Measurements from ENCODE around the gene KCNAB2.

Gene KCNAB2

DNA sequence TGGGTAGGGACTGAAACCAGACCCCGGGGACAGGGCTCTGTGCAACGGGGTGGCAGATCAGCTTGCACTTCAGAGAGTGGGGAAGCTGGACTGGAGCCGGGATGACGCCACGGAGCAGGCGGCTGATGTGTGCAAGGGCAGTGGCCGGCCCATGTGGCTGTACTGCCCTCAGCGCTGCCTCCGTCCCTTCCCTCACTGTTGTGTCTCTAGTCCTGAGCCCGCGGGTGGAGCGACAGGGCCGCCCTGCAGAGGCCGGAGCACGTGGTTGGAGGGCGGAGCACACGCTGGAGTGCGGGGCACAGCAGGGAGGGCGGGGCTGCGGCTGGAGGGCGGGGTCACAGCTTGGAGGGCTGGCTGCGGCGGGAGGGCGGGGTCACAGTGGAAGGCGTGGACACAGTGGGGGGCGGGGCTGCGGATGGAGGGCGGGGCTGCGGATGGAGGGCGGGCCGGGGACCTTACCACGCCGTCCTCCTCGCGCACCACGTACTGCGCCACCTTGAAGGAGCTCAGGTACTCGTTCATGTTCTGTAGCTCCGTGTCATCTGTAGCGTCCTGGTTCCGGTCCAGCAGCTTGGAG lies 82.0 kb downstream of the KCNAB2 start:
- no peaks in the 10 kb centered on the region for H3K9me3 ChIP-seq (ENCODE audit: severe bottlenecking)
- H3K27me3 ChIP-seq (ENCODE audit: insufficient read depth, low read depth, severe bottlenecking), result no peaks in the 10 kb centered on the region
- H3K4me3 ChIP-seq (ENCODE audit: low read depth, low read length), result no peak overlapping the region
- H3K36me3 ChIP-seq, result peaks cover 2% of the 10 kb centered on the region; the same call in 1 of the 2 replicates
- peak; percentile 59 for DNase-seq
- TF ChIP-seq, protein P1, sequence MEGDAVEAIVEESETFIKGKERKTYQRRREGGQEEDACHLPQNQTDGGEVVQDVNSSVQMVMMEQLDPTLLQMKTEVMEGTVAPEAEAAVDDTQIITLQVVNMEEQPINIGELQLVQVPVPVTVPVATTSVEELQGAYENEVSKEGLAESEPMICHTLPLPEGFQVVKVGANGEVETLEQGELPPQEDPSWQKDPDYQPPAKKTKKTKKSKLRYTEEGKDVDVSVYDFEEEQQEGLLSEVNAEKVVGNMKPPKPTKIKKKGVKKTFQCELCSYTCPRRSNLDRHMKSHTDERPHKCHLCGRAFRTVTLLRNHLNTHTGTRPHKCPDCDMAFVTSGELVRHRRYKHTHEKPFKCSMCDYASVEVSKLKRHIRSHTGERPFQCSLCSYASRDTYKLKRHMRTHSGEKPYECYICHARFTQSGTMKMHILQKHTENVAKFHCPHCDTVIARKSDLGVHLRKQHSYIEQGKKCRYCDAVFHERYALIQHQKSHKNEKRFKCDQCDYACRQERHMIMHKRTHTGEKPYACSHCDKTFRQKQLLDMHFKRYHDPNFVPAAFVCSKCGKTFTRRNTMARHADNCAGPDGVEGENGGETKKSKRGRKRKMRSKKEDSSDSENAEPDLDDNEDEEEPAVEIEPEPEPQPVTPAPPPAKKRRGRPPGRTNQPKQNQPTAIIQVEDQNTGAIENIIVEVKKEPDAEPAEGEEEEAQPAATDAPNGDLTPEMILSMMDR (IDR thresholded peaks at IDR 0.05; ENCODE audit: low read depth, low read length), result no peak
- H3K27ac ChIP-seq, result no peak overlapping the region

DNA sequence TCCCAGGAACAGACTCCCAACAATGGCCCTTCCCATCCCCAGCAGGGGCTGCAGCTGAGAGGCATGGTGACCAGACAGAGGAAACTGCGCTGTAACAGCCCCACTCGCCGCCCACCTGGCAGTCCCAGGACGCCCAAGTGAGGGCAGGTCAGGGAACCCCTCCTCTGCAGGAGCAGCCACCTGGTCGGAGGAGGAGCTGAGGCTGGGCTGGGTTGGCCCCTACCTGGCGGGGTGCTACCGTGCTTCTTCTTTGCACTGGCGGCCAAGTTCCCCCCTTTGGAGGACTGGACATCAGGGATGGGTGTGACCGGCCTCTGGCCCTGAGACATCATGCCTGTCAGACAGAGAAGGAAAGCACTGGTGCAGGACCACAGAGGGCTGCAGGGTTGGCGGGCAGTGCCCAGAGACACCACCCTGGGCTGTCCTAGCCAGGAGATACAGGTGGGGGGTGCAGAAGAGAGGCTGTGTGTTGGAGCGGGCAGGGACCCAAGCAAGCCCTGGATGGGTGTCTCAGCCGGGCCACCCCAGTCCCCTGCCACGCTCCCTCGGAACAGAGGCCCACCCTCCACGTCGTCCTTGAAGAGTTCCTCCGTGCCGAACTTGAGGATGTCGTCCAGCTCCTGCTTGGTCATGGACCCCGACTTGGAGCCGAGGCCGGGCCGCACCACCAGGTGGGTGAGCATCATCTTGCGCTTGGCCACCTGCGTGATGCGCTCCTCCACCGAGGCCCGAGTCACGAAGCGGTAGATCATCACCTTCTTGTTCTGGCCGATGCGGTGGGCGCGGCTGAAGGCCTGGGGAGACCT lies 82.8 kb downstream of the KCNAB2 start:
- H3K27ac ChIP-seq, result no peak overlapping the region

DNA sequence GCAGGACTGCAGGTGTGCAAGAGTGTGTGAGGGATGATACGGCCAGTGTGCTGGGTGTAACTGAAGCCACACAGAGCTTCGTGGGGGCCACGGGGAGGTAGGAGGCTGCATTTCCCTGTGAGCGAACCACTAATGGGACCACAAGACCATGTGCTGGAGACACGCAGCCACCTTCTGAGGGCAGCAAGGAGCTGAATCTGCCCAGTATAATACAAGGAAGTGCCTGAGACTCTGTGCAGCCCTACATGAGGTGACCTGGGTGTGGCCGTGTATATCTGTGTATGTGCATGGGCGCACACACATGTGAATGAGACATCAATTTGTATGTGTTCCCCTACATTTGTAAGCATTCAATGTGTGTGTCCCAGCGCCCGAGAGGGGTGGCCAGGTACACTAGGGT lies 83.6 kb downstream of the KCNAB2 start:
- no peak overlapping the region for H3K27ac ChIP-seq
- TF ChIP-seq, protein P1 (IDR thresholded peaks at IDR 0.05; ENCODE audit: low read depth, low read length), result no peak
- no peak for DNase-seq
- peaks cover 2% of the 10 kb centered on the region; the same call in 1 of the 2 replicates for H3K36me3 ChIP-seq
- no peak overlapping the region for H3K4me3 ChIP-seq (ENCODE audit: low read depth, low read length)
- H3K27me3 ChIP-seq (ENCODE audit: insufficient read depth, low read depth, severe bottlenecking), result no peaks in the 10 kb centered on the region
- peaks cover 3% of the 10 kb centered on the region for H3K9me3 ChIP-seq (ENCODE audit: severe bottlenecking)

More for the DNA sequence above, 82.8 kb downstream of the KCNAB2 start:
- TF ChIP-seq, protein P1 (IDR thresholded peaks at IDR 0.05; ENCODE audit: low read depth, low read length), result no peak
- H3K36me3 ChIP-seq, result peaks cover 2% of the 10 kb centered on the region; the same call in 1 of the 2 replicates
- H3K9me3 ChIP-seq (ENCODE audit: severe bottlenecking), result peaks cover 3% of the 10 kb centered on the region
- no peak for DNase-seq
- no peak overlapping the region for H3K4me3 ChIP-seq (ENCODE audit: low read depth, low read length)
- H3K27me3 ChIP-seq (ENCODE audit: insufficient read depth, low read depth, severe bottlenecking), result no peaks in the 10 kb centered on the region

DNA sequence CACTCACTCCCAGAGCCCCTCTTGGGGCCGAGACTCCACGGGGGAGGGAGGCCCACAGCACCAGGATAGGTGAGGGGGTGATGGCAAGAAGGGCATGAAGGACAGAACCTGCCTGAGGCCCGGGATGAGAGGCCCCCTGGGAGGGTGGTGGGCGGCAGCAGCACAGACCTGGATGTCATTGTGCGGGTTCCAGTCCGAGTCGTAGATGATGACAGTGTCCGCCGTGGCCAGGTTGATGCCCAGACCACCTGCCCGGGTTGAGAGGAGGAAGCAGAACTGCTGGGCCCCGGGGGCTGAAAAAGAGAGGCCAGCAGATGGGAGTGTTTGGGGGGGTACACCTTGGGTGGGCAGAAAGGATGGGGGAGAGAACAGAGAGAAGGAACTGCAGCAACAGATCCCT lies 84.3 kb downstream of the KCNAB2 start:
- H3K27me3 ChIP-seq (ENCODE audit: insufficient read depth, low read depth, severe bottlenecking), result no peaks in the 10 kb centered on the region

DNA sequence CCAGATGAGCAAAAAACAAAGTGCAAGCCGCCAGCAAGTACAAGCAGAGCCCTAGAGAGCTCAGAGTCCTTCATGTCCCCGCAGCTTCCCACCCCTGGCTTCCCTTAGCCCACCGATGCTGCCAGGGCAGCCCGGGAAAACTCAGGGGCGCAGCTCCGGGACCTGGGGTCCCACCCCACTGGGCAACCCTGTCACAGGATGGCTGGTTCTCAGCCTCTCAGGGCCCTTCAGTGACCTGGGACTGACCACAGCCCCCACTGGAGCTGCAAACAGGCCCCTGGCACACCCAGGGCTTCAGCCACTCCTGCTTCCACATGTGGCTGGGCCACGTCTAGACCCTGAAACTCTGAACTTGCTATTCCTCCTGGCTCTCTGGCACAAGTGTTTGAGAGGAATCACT lies 84.9 kb downstream of the KCNAB2 start:
- Histone ChIP-seq H3K27me3 (ENCODE audit: insufficient read depth, low read depth, severe bottlenecking) (no peaks in the 10 kb centered on the region), H3K9me3 (ENCODE audit: severe bottlenecking) (peaks cover 3% of the 10 kb centered on the region), H3K27ac (no peak overlapping the region), H3K4me3 (ENCODE audit: low read depth, low read length) (no peak overlapping the region), H3K36me3 (peaks cover 2% of the 10 kb centered on the region; the same call in 1 of the 2 replicates)
- DNase-seq, result no peak
- TF ChIP-seq, protein P1 (IDR thresholded peaks at IDR 0.05; ENCODE audit: low read depth, low read length), result no peak

More for the DNA sequence above, 84.3 kb downstream of the KCNAB2 start:
- Histone ChIP-seq H3K4me3 (ENCODE audit: low read depth, low read length) (no peak overlapping the region), H3K9me3 (ENCODE audit: severe bottlenecking) (peaks cover 3% of the 10 kb centered on the region), H3K36me3 (peaks cover 2% of the 10 kb centered on the region; the same call in 1 of the 2 replicates), H3K27ac (no peak overlapping the region)
- TF ChIP-seq, protein P1 (IDR thresholded peaks at IDR 0.05; ENCODE audit: low read depth, low read length), result no peak
- DNase-seq, result no peak

Measured in WERI-Rb-1 (cell line).